Choroid plexus epithelial cell (primary cell): Measurements from ENCODE around the gene PPP1R2C.

Experiments used
- DNase-seq: peaks from one replicate; pipeline ENCODE4 v3.0.0-alpha.2; 2010; ENCODE audit warnings: low read depth
- H3K4me3 ChIP-seq: 2 replicates; pipeline ENCODE4 v1.5.1; 2011; ENCODE audit warnings: low read depth, mild to moderate bottlenecking, control low read depth, low read length, moderate library complexity
- TF ChIP-seq, protein P1 (sequence below): conservative IDR thresholded peaks from 2 replicates; pipeline ENCODE4 v1.5.1; 2011; ENCODE audit warnings: low read depth, mild to moderate bottlenecking, control low read depth, inconsistent platforms, low read length, moderate library complexity

The PPP1R2C gene

GRCh38 chrX:42772874-42773273, 5.1 kb downstream of the PPP1R2C start:
- DNase-seq: no peak
- no peak overlapping the region for H3K4me3 ChIP-seq
- TF ChIP-seq, protein P1, sequence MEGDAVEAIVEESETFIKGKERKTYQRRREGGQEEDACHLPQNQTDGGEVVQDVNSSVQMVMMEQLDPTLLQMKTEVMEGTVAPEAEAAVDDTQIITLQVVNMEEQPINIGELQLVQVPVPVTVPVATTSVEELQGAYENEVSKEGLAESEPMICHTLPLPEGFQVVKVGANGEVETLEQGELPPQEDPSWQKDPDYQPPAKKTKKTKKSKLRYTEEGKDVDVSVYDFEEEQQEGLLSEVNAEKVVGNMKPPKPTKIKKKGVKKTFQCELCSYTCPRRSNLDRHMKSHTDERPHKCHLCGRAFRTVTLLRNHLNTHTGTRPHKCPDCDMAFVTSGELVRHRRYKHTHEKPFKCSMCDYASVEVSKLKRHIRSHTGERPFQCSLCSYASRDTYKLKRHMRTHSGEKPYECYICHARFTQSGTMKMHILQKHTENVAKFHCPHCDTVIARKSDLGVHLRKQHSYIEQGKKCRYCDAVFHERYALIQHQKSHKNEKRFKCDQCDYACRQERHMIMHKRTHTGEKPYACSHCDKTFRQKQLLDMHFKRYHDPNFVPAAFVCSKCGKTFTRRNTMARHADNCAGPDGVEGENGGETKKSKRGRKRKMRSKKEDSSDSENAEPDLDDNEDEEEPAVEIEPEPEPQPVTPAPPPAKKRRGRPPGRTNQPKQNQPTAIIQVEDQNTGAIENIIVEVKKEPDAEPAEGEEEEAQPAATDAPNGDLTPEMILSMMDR: no peak

- DNase-seq: no peak
- H3K4me3 ChIP-seq: no peak overlapping the region
- TF ChIP-seq, protein P1: no peak
Measured at GRCh38 chrX:42771506-42772335, 6.2 kb downstream of the PPP1R2C start.

GRCh38 chrX:42770566-42770965, 7.4 kb downstream of the PPP1R2C start:
- TF ChIP-seq, protein P1: no peak
- no peak overlapping the region for H3K4me3 ChIP-seq

GRCh38 chrX:42759881-42760280, 18.1 kb downstream of the PPP1R2C start:
- no peak for DNase-seq
- TF ChIP-seq, protein P1: no peak
- no peak overlapping the region for H3K4me3 ChIP-seq

More at GRCh38 chrX:42770566-42770965, 7.4 kb downstream of the PPP1R2C start:
- no peak for DNase-seq

DNA sequence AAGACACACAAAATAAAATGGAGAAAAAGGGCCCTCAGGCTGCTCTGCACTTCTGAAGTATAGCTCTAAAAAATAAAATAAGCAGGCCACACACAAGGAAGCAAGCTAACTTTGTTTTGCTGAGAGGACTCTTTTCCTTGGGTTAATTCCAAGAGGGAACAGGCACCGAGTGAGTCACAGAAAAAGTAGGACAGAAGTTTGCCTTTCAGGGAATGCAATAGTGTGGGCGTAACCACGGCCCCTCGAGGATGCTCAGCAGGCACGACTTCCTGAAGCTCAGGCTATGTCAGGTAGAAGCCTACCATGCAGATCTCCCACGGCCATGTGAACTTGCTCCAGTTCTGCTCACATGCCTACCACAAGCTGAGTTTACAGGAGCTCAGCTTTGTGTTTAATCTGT, 22.1 kb downstream of the PPP1R2C start:
- DNase-seq: peak; percentile 52
- TF ChIP-seq, protein P1: no peak
- no peak overlapping the region for H3K4me3 ChIP-seq

DNA sequence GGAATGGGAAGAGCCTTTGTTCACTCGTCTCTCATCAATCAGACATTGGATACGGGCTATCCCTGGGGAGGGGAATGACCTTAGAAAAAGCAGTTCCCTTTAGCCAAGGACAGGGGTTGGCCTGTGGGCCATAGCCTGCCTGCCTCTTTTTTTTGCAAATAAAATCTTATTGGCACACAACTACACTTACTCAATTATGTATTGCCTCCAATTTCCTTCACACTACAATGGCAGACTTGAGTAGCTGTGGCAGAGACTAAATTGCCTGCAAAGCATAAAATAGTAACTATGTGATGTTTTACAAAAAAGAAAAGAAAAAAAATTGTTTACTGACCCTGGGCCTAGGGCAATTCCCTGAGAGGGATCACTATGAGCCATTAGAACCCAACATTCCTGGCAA, 23.4 kb downstream of the PPP1R2C start:
- DNase-seq: no peak
- no peak overlapping the region for H3K4me3 ChIP-seq
- TF ChIP-seq, protein P1: no peak

DNA sequence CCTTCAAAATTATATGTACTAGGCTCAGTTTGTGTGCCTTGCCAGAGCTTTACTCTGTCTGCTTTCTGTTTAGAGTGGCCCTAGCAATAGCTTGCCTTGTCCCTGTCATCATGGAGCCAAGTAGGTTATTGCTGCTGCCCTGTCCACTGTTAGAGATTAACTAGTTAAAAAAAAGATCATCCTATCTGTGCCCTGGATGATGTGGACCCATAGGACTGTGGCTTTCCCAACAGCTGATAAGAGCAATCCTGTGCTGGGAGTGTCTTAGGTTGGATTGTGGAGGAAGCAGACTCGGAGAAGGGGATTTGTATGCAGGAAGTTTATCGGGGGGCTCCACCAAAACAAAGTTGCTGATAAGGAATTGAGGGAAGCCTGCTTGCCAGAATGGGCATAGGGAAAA, 23.8 kb downstream of the PPP1R2C start:
- no peak for DNase-seq
- TF ChIP-seq, protein P1: no peak
- H3K4me3 ChIP-seq: no peak overlapping the region
